Mammary epithelial cell (primary cell): ENCODE data around the gene CCDC7.

Experiments used
- CTCF ChIP-seq, 2 donors: IDR thresholded peaks in 1 of 2; conservative IDR thresholded peaks in 1 of 2; 2 replicates each; pipeline ENCODE4 v1.5.1; 2011 to 2012; ENCODE audit warnings: inconsistent platforms in 2 of 2, low read length in 2 of 2, mild to moderate bottlenecking in 2 of 2, control low read depth in 1 of 2, low read depth in 1 of 2; ENCODE audit not compliant: insufficient read depth in 1 of 2; ENCODE audit errors: extremely low read depth in 1 of 2
- EZH2 ChIP-seq: IDR thresholded peaks from 2 replicates; pipeline ENCODE4 v1.6.1; 2012; ENCODE audit warnings: low read length, inconsistent platforms, borderline replicate concordance

- TF ChIP-seq CTCF (conservative IDR thresholded peaks at IDR 0.05 in 1 of 2, IDR thresholded peaks at IDR 0.05 in 1 of 2; ENCODE audit: extremely low read depth in 1 of 2, insufficient read depth in 1 of 2, low read depth in 1 of 2, low read length in 2 of 2) (no peak), EZH2 (no peak)
Observed at GRCh38 chr10:32618482-32618881, 172.5 kb downstream of the CCDC7 start.
